CD14-positive monocyte (primary cell): Measurements from ENCODE around the gene UBE3C. TPM values are rescaled to one million over a fixed set of nuclear protein-coding genes. Genes with fewer than 3 reads are reported as not detected.
"Not testable (repeated sequence)": the region's sequence is repeated elsewhere in the genome, so short reads cannot be mapped to it uniquely, and the experiment has no call there.

Experiments used
- DNase-seq, 3 donors: peaks; one replicate each; pipeline ENCODE4 v3.0.0-alpha.2; 2011 to 2022
- H2AFZ ChIP-seq: 2 replicates; pipeline ENCODE4 v1.6.0; 2012; ENCODE audit warnings: mild to moderate bottlenecking, low read depth, low read length, inconsistent platforms; ENCODE audit not compliant: insufficient read depth, poor library complexity, severe bottlenecking
- H3K27ac ChIP-seq, 2 donors: 1 replicate in 1 of 2; 2 replicates in 1 of 2; pipeline ENCODE4 v1.5.1; 2012 to 2013; ENCODE audit warnings: low read length in 2 of 2, control low read depth in 1 of 2, inconsistent platforms in 1 of 2, low read depth in 1 of 2, mild to moderate bottlenecking in 1 of 2
- H3K27me3 ChIP-seq, 2 donors: one replicate each; pipeline versions ENCODE4 v1.6.0 to v1.6.1; 2011 to 2013; ENCODE audit warnings: low read length in 2 of 2; ENCODE audit not compliant: control insufficient read depth in 2 of 2, insufficient read depth in 2 of 2
- H3K36me3 ChIP-seq, 2 donors: replicated peaks in 1 of 2; 1 replicate in 1 of 2; 2 replicates in 1 of 2; pipeline versions ENCODE4 v1.5.1 to v1.6.1; 2012 to 2013; ENCODE audit warnings: low read length in 2 of 2, control low read depth in 1 of 2, inconsistent platforms in 1 of 2, mild to moderate bottlenecking in 1 of 2; ENCODE audit not compliant: insufficient read depth in 2 of 2, control insufficient read depth in 1 of 2
- H3K4me1 ChIP-seq, 2 donors: 1 replicate in 1 of 2; 2 replicates in 1 of 2; pipeline versions ENCODE4 v1.5.1 to v1.6.1; 2012 to 2013; ENCODE audit warnings: low read length in 2 of 2, control low read depth in 1 of 2, inconsistent platforms in 1 of 2, mild to moderate bottlenecking in 1 of 2, moderate library complexity in 1 of 2; ENCODE audit not compliant: insufficient read depth in 2 of 2, control insufficient read depth in 1 of 2
- H3K4me2 ChIP-seq: replicated peaks from 2 replicates; pipeline ENCODE3; 2012; ENCODE audit warnings: low read length, moderate library complexity, mild to moderate bottlenecking; ENCODE audit not compliant: poor library complexity, severe bottlenecking; ENCODE audit errors: extremely low read depth
- H3K4me3 ChIP-seq, 3 experiments: fragments of 200-600 bp in 1 of 3; sonication (generic) in 1 of 3; replicated peaks in 1 of 3; 1 replicate in 2 of 3; 2 replicates in 1 of 3; pipeline ENCODE4 v1.5.1; 2011 to 2013; ENCODE audit warnings: low read length in 3 of 3, mild to moderate bottlenecking in 3 of 3, control low read depth in 2 of 3, low read depth in 2 of 3, inconsistent platforms in 1 of 3, moderate library complexity in 1 of 3
- H3K79me2 ChIP-seq: 2 replicates; pipeline ENCODE4 v1.6.0; 2012; ENCODE audit warnings: mild to moderate bottlenecking, control low read depth, inconsistent platforms, low read length, moderate library complexity; ENCODE audit not compliant: insufficient read depth
- H3K9ac ChIP-seq: 2 replicates; pipeline ENCODE4 v1.6.0; 2017; ENCODE audit warnings: low read length, mild to moderate bottlenecking; ENCODE audit not compliant: insufficient read depth, poor library complexity, severe bottlenecking
- H3K9me3 ChIP-seq, 2 donors: replicated peaks in 1 of 2; 1 replicate in 1 of 2; 2 replicates in 1 of 2; pipeline versions ENCODE4 v1.5.1 to v1.6.1; 2012 to 2013; ENCODE audit warnings: low read length in 2 of 2, control low read depth in 1 of 2; ENCODE audit not compliant: control insufficient read depth in 1 of 2, insufficient read depth in 1 of 2
- H4K20me1 ChIP-seq: 2 replicates; pipeline ENCODE4 v1.6.0; 2012; ENCODE audit warnings: mild to moderate bottlenecking, low read length, control low read depth, moderate library complexity; ENCODE audit not compliant: insufficient read depth
- H3K27ac Mint-ChIP-seq, 7 donors: one replicate each; pipeline ENCODE4 v1.8.0; 2020; ENCODE audit warnings: mild to moderate bottlenecking in 7 of 7, mixed read lengths in 7 of 7, moderate library complexity in 6 of 7, inconsistent platforms in 2 of 7
- H3K27me3 Mint-ChIP-seq, 3 donors: one replicate each; pipeline ENCODE4 v1.8.0; 2021 to 2022; ENCODE audit warnings: low read depth in 3 of 3, mild to moderate bottlenecking in 3 of 3, mixed read lengths in 3 of 3, moderate library complexity in 3 of 3, inconsistent platforms in 1 of 3
- H3K36me3 Mint-ChIP-seq, 2 donors: one replicate each; pipeline ENCODE4 v1.8.0; 2020; ENCODE audit warnings: mixed read lengths in 2 of 2, inconsistent platforms in 1 of 2, mild to moderate bottlenecking in 1 of 2
- H3K4me1 Mint-ChIP-seq: one replicate; pipeline ENCODE4 v1.8.0; 2020; ENCODE audit warnings: mild to moderate bottlenecking, mixed read lengths
- H3K4me3 Mint-ChIP-seq, 2 donors: one replicate each; pipeline ENCODE4 v1.8.0; 2020; ENCODE audit warnings: mild to moderate bottlenecking in 2 of 2, mixed read lengths in 2 of 2, moderate library complexity in 1 of 2
- H3K9me3 Mint-ChIP-seq, 7 donors: one replicate each; pipeline ENCODE4 v1.8.0; 2020 to 2022; ENCODE audit warnings: mixed read lengths in 7 of 7, mild to moderate bottlenecking in 6 of 7, moderate library complexity in 6 of 7, inconsistent platforms in 2 of 7
- WGBS: methylation state at CpG from one replicate; pipeline ENCODE4 v1.1.5; 2013; ENCODE audit warnings: missing lambda C conversion rate; ENCODE audit not compliant: insufficient coverage; 5-methylcytosine and 5-hydroxymethylcytosine counted together
- intact Hi-C, 2 donors: fragments of 100-400 bp; cut with micrococcal nuclease; formaldehyde crosslinking; loops; one replicate each; pipeline versions ENCODE4 v1.15.0 to v1.15.1; 2023
- polyA plus RNA-seq, 3 donors: library from polyadenylated mRNA; depleted of rRNA in 1 of 3; unstranded in 2 of 3; stranded (reverse) in 1 of 3; fragments of 300-500 nt in 2 of 3; fragments of >200 nt in 1 of 3; fragmentation: Illumina TruSeq in 2 of 3; gene quantifications; 1 replicate in 2 of 3; 2 replicates in 1 of 3; pipeline ENCODE4 v1.2.3, GENCODE V29; 2012 to 2021
- TF ChIP-seq, protein P1 (sequence below): fragments of 200-600 bp; IDR thresholded peaks from one replicate; pipeline ENCODE4 v1.8.0; 2022; ENCODE audit warnings: antibody characterized with exemption, mild to moderate bottlenecking

The UBE3C gene
- polyA plus RNA-seq, 3 donors, result 19.5 to 34.5 (median 24.3) TPM

DNA sequence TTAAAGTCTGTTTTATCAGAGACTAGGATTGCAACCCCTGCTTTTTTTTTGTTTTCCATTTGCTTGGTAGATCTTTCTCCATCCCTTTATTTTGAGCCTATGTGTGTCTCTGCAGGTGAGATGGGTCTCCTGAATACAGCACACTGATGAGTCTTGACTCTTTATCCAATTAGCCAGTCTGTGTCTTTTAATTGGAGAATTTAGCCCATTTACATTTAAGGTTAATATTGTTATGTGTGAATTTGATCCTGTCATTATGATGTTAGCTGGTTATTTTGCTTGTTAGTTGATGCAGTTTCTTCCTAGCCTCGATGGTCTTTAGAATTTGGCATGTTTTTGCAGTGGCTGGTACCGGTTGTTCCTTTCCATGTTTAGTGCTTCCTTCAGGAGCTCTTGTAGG, 35.1 kb upstream of the UBE3C start:
- H3K9ac ChIP-seq, H3K4me3 Mint-ChIP-seq, H3K4me1 Mint-ChIP-seq, H2AFZ ChIP-seq, H4K20me1 ChIP-seq, H3K4me3 ChIP-seq, intact Hi-C loops, H3K27ac ChIP-seq, DNase-seq, H3K4me2 ChIP-seq, H3K27ac Mint-ChIP-seq, H3K4me1 ChIP-seq, H3K36me3 Mint-ChIP-seq, H3K27me3 ChIP-seq, H3K79me2 ChIP-seq, H3K36me3 ChIP-seq: not testable (repeated sequence)
- no CpG with 5 or more reads among the region's 2 CpGs for WGBS
- Mint-ChIP-seq H3K27me3 (peaks cover 5 to 15% (median 10%) of the 10 kb centered on the region in 3 donors), H3K9me3 (peaks cover 25 to 54% (median 41%) of the 10 kb centered on the region in 7 donors)
- peaks cover 21 to 24% of the 10 kb centered on the region in 2 donors for H3K9me3 ChIP-seq

DNA sequence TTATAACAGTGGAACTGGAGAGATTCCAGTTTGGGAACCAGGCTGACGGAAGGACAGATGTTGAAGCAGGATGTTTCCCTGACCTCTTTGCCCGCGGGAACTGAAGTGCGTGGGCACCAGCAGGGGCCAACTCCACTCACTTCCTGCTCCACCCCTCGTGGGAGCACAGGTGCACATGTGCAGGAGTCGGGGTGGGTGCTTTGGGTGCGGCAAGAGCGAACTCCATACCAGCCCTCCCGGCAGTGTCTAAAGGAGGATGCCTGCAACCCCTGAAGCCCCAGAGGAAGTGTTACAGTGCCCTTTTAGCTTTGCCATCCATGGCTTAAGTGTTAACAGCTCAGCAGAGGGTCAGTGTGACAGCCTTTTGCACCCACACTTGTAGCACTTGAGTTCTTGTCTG, 27.4 kb upstream of the UBE3C start:
- H3K27me3 Mint-ChIP-seq, result peaks cover 3 to 22% (median 17%) of the 10 kb centered on the region in 3 donors
- H3K4me3 Mint-ChIP-seq, result no peak overlapping the region
- H3K4me2 ChIP-seq, result no peak overlapping the region
- intact Hi-C loops, result no loop called here
- no peak overlapping the region for H3K4me3 ChIP-seq
- H3K36me3 Mint-ChIP-seq, result no peaks in the 10 kb centered on the region
- no peak for DNase-seq
- H3K9ac ChIP-seq, result no peak overlapping the region
- H3K4me1 Mint-ChIP-seq, result no peaks in the 10 kb centered on the region
- H3K27me3 ChIP-seq, result no peaks in the 10 kb centered on the region
- H3K27ac ChIP-seq, result no peak overlapping the region
- no peak overlapping the region for H3K27ac Mint-ChIP-seq
- H2AFZ ChIP-seq, result no peak overlapping the region
- no peaks in the 10 kb centered on the region for H3K4me1 ChIP-seq
- H4K20me1 ChIP-seq, result no peaks in the 10 kb centered on the region
- H3K9me3 Mint-ChIP-seq, result peaks cover 15 to 59% (median 41%) of the 10 kb centered on the region in 7 donors
- WGBS, result 84% methylated on average over 5 of the region's 9 CpGs
- no peaks in the 10 kb centered on the region for H3K36me3 ChIP-seq
- H3K9me3 ChIP-seq, result peaks cover 32 to 53% of the 10 kb centered on the region in 2 donors
- TF ChIP-seq, protein P1, sequence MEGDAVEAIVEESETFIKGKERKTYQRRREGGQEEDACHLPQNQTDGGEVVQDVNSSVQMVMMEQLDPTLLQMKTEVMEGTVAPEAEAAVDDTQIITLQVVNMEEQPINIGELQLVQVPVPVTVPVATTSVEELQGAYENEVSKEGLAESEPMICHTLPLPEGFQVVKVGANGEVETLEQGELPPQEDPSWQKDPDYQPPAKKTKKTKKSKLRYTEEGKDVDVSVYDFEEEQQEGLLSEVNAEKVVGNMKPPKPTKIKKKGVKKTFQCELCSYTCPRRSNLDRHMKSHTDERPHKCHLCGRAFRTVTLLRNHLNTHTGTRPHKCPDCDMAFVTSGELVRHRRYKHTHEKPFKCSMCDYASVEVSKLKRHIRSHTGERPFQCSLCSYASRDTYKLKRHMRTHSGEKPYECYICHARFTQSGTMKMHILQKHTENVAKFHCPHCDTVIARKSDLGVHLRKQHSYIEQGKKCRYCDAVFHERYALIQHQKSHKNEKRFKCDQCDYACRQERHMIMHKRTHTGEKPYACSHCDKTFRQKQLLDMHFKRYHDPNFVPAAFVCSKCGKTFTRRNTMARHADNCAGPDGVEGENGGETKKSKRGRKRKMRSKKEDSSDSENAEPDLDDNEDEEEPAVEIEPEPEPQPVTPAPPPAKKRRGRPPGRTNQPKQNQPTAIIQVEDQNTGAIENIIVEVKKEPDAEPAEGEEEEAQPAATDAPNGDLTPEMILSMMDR, result no peak
- no peaks in the 10 kb centered on the region for H3K79me2 ChIP-seq
